HepG2 (cell line): Measurements from ENCODE around the gene SLC4A5. TPM values are rescaled to one million over a fixed set of nuclear protein-coding genes. Genes with fewer than 3 reads are reported as not detected.

ENCODE experiments used
- CHD4 ChIP-seq: fragments of 200-600 bp; sonication (generic); IDR thresholded peaks from 2 replicates; pipeline ENCODE4 v1.7.0; 2017; ENCODE audit warnings: mild to moderate bottlenecking, low read length, borderline replicate concordance
- CSRNP1 ChIP-seq: sonication (generic); formaldehyde crosslinking; IDR thresholded peaks from 2 replicates; pipeline ENCODE4 v1.8.1; 2023; ENCODE audit warnings: mild to moderate bottlenecking, missing genetic modification reagents
- DPF2 ChIP-seq: sonication (generic); formaldehyde crosslinking; IDR thresholded peaks from 2 replicates; pipeline ENCODE4 v1.4.0; 2020; ENCODE audit warnings: mild to moderate bottlenecking, low read depth, missing genetic modification reagents, borderline replicate concordance
- FLYWCH1 ChIP-seq: sonication (generic); formaldehyde crosslinking; IDR thresholded peaks from 2 replicates; pipeline ENCODE4 v1.8.1; 2023; ENCODE audit warnings: mild to moderate bottlenecking, missing genetic modification reagents
- GATA4 ChIP-seq: sonication (generic); IDR thresholded peaks from 2 replicates; pipeline ENCODE4 v1.6.1; 2016; ENCODE audit warnings: antibody characterized with exemption, low read depth, borderline replicate concordance
- HNRNPLL ChIP-seq: fragments of 200-400 bp; formaldehyde crosslinking; IDR thresholded peaks from 2 replicates; pipeline ENCODE4 v1.6.1; 2017; ENCODE audit warnings: mild to moderate bottlenecking, low read depth, low read length; ENCODE audit not compliant: poor library complexity, severe bottlenecking
- IRF1 ChIP-seq: sonication (generic); formaldehyde crosslinking; IDR thresholded peaks from 2 replicates; pipeline ENCODE4 v1.4.0; 2020; ENCODE audit warnings: low read depth, mild to moderate bottlenecking, missing genetic modification reagents
- KLF13 ChIP-seq: sonication (generic); formaldehyde crosslinking; IDR thresholded peaks from 2 replicates; pipeline ENCODE4 v1.4.0; 2020; ENCODE audit warnings: mild to moderate bottlenecking, missing genetic modification reagents
- PCBP1 ChIP-seq: fragments of 200-400 bp; formaldehyde crosslinking; IDR thresholded peaks from 2 replicates; pipeline ENCODE4 v1.6.1; 2017; ENCODE audit warnings: mild to moderate bottlenecking, low read depth, low read length, borderline replicate concordance
- SMAD9 ChIP-seq: sonication (generic); formaldehyde crosslinking; IDR thresholded peaks from 2 replicates; pipeline ENCODE4 v1.5.1; 2020; ENCODE audit warnings: mild to moderate bottlenecking, missing genetic modification reagents
- STAT5B ChIP-seq: sonication (generic); formaldehyde crosslinking; IDR thresholded peaks from 2 replicates; pipeline ENCODE4 v1.4.0; 2020; ENCODE audit warnings: missing genetic modification reagents
- ZNF10 ChIP-seq: sonication (generic); formaldehyde crosslinking; IDR thresholded peaks from 2 replicates; pipeline ENCODE4 v1.4.0; 2020; ENCODE audit warnings: mild to moderate bottlenecking, low read depth, missing genetic modification reagents, borderline replicate concordance
- ZNF124 ChIP-seq: sonication (generic); formaldehyde crosslinking; IDR thresholded peaks from 2 replicates; pipeline ENCODE4 v1.4.0; 2020; ENCODE audit warnings: missing genetic modification reagents
- ZNF687 ChIP-seq: sonication (generic); formaldehyde crosslinking; IDR thresholded peaks from 2 replicates; pipeline ENCODE4 v1.5.1; 2020; ENCODE audit warnings: mild to moderate bottlenecking, missing genetic modification reagents, moderate library complexity
- polyA plus RNA-seq, 8 experiments: library from polyadenylated mRNA; depleted of rRNA in 3 of 8; stranded (reverse) in 7 of 8; unstranded in 1 of 8; fragments of >200 nt; fragmentation: Illumina TruSeq in 4 of 8; extraction: Trizol in 4 of 8; gene quantifications; 2 replicates each; pipeline versions ENCODE4 v1.2.1 to v1.2.3, GENCODE V29; 2011 to 2016; ENCODE audit warnings: low read depth in 4 of 8, missing spikeins in 1 of 8, mixed read lengths in 1 of 8; ENCODE audit not compliant: insufficient read depth in 1 of 8
- total RNA-seq, 5 experiments: library from RNA; depleted of rRNA; stranded (reverse); fragments of >200 nt; fragmentation: Illumina TruSeq; extraction: Trizol; gene quantifications; 2 replicates each; pipeline ENCODE4 v1.2.3, GENCODE V29; 2016; ENCODE audit warnings: low read depth in 1 of 5
- TF ChIP-seq, protein P1 (sequence below): IDR thresholded peaks from 2 replicates; pipeline ENCODE4 v1.6.1; 2016; ENCODE audit warnings: missing biosample characterization, missing genetic modification reagents, low read depth
- TF ChIP-seq, protein P2 (sequence below): sonication (generic); formaldehyde crosslinking; IDR thresholded peaks from 2 replicates; pipeline ENCODE4 v1.5.0; 2020; ENCODE audit warnings: mild to moderate bottlenecking, low read depth, missing genetic modification reagents, borderline replicate concordance
- TF ChIP-seq, protein P3 (sequence below): sonication (generic); formaldehyde crosslinking; IDR thresholded peaks from 2 replicates; pipeline ENCODE4 v1.9.0; 2021; ENCODE audit warnings: missing genetic modification reagents, mild to moderate bottlenecking, borderline replicate concordance

Gene SLC4A5
- total and polyA plus RNA-seq, 2 of the 13 experiments (the other 11 are each of a cell fraction or from before 2014, with no cell fraction given), result 0.50 TPM; not detected in 1

DNA sequence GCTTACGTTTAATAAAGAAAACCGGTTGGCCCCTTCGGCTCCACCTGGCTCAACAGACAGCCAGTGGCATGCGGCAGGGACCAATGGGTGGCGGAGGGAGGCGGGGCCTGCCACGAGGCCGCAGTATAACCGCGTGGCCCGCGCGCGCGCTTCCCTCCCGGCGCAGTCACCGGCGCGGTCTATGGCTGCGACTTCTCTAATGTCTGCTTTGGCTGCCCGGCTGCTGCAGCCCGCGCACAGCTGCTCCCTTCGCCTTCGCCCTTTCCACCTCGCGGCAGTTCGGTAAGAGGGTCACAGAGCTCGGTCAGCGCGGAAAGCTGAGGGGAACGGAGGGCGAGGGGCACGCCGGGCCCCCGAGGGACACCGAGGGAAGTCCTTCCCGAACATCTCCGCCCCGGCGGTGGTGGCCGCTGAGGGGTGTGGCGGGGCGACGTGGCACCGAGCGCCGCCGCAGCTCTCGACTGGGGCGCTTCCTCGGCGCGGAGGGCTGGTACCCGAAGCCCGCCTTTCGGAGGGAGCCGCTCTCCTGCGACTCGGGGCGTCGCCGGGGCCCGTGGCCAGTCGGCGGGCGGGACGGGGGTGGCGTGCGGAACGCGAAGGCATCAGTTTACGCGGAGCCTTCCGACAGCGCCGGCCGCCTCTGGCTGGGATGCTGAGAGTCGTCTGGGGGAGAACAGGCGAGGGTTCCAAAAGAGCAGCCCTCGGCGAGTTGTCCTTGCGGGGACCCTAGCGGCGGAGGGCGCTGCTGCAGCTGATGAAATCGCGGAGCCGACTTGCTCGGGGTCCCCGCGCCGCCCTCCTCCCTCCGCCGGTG lies 144.5 kb downstream of the SLC4A5 start, which contains the start of gene MTHFD2 (continued):
- TF ChIP-seq ZNF687 (CRISPR knock-in tag), result peak; percentile 97
- TF ChIP-seq DPF2 (CRISPR knock-in tag), result no peak
- peak; percentile 22 for TF ChIP-seq HNRNPLL
- TF ChIP-seq, protein P1, sequence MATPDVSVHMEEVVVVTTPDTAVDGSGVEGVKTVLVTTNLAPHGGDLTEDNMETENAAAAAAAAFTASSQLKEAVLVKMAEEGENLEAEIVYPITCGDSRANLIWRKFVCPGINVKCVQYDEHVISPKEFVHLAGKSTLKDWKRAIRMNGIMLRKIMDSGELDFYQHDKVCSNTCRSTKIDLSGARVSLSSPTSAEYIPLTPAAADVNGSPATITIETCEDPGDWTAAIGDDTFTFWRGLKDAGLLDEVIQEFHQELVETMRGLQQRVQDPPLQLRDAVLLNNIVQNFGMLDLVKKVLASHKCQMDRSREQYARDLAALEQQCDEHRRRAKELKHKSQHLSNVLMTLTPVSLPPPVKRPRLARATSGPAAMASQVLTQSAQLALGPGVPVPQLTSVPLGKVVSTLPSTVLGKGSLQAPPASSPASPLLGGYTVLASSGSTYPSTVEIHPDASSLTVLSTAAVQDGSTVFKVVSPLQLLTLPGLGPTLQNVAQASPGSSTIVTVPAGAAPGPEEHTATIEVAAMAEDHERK (CRISPR knock-in tag), result no peak
- peak; percentile 96 for TF ChIP-seq CSRNP1 (CRISPR knock-in tag)
- TF ChIP-seq GATA4, result peak; percentile 74
- peak; percentile 94 for TF ChIP-seq SMAD9 (CRISPR knock-in tag)
- 0 out of 2 replicates have a peak, but pooled peaks have one; percentile 78 for TF ChIP-seq STAT5B (CRISPR knock-in tag)
- TF ChIP-seq KLF13 (CRISPR knock-in tag), result 0 out of 2 replicates have a peak, but pooled peaks have one; percentile 59
- TF ChIP-seq IRF1, result 0 out of 2 replicates have a peak, but pooled peaks have one; percentile 64
- TF ChIP-seq, protein P2, sequence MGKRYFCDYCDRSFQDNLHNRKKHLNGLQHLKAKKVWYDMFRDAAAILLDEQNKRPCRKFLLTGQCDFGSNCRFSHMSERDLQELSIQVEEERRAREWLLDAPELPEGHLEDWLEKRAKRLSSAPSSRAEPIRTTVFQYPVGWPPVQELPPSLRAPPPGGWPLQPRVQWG (CRISPR knock-in tag), result no peak
- TF ChIP-seq PCBP1, result no peak
- TF ChIP-seq ZNF10 (CRISPR knock-in tag), result no peak
- no peak for TF ChIP-seq FLYWCH1 (CRISPR knock-in tag)
- TF ChIP-seq CHD4, result no peak
- TF ChIP-seq ZNF124 (CRISPR knock-in tag), result 0 out of 2 replicates have a peak, but pooled peaks have one; percentile 40
- TF ChIP-seq, protein P3, sequence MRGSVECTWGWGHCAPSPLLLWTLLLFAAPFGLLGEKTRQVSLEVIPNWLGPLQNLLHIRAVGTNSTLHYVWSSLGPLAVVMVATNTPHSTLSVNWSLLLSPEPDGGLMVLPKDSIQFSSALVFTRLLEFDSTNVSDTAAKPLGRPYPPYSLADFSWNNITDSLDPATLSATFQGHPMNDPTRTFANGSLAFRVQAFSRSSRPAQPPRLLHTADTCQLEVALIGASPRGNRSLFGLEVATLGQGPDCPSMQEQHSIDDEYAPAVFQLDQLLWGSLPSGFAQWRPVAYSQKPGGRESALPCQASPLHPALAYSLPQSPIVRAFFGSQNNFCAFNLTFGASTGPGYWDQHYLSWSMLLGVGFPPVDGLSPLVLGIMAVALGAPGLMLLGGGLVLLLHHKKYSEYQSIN (CRISPR knock-in tag), result no peak
